Activated gamma-delta T cell (primary cell): ENCODE results near the gene C20orf141.
"Not testable (repeated sequence)": the region's sequence is repeated elsewhere in the genome, so short reads cannot be mapped to it uniquely, and the experiment has no call there.

ENCODE experiments used
- DNase-seq: peaks from one replicate; lab custom pipeline; 2025; lab: John Stamatoyannopoulos, UW
- total RNA-seq, 2 donors: gene quantifications; one replicate each; lab custom pipeline; 2026; lab: John Stamatoyannopoulos, UW

C20orf141 gene
- total RNA-seq, result 0 reads per million in 2 donors

- no peak for DNase-seq
Observed at GRCh38 chr20:2814587-2815051, at the start of gene C20orf141. Gene C20orf141, plus strand, starts transcription at chr20:2814987. Its CDS starts 198 bp downstream, at chr20:2815185.

GRCh38 chr20:2767768-2768631, 46.8 kb upstream of the C20orf141 start:
- no peak for DNase-seq

- no peak for DNase-seq
Observed at GRCh38 chr20:2768632-2769015, 46.2 kb upstream of the C20orf141 start.

GRCh38 chr20:2770091-2770490, 44.7 kb upstream of the C20orf141 start:
- DNase-seq, result not testable (repeated sequence)

GRCh38 chr20:2771631-2772080, 43.1 kb upstream of the C20orf141 start:
- no peak for DNase-seq

GRCh38 chr20:2773812-2774211, 41.0 kb upstream of the C20orf141 start:
- DNase-seq, result no peak

- DNase-seq, result no peak
Observed at GRCh38 chr20:2775139-2775538, 39.6 kb upstream of the C20orf141 start.

- DNase-seq, result no peak
Observed at GRCh38 chr20:2778602-2779321, 36.0 kb upstream of the C20orf141 start.

GRCh38 chr20:2780948-2781347, 33.8 kb upstream of the C20orf141 start:
- no peak for DNase-seq

GRCh38 chr20:2783908-2784566, 30.8 kb upstream of the C20orf141 start:
- no peak for DNase-seq

- no peak for DNase-seq
Observed at GRCh38 chr20:2793471-2793870, 21.3 kb upstream of the C20orf141 start.

GRCh38 chr20:2794202-2794748, 20.5 kb upstream of the C20orf141 start:
- DNase-seq, result no peak

GRCh38 chr20:2794866-2795447, 19.8 kb upstream of the C20orf141 start:
- DNase-seq, result no peak

- DNase-seq, result no peak
Observed at GRCh38 chr20:2795451-2795850, 19.3 kb upstream of the C20orf141 start.

GRCh38 chr20:2796011-2796660, 18.7 kb upstream of the C20orf141 start:
- no peak for DNase-seq

GRCh38 chr20:2797136-2797983, 17.4 kb upstream of the C20orf141 start:
- no peak for DNase-seq

GRCh38 chr20:2798095-2798805, 16.5 kb upstream of the C20orf141 start:
- no peak for DNase-seq

- DNase-seq, result no peak
Observed at GRCh38 chr20:2798814-2799213, 16.0 kb upstream of the C20orf141 start.

- DNase-seq, result no peak
Observed at GRCh38 chr20:2799271-2799670, 15.5 kb upstream of the C20orf141 start.
